Adrenal gland (tissue), 5 donors: Measurements from ENCODE around the gene MSRB2.

Experiments
- CTCF ChIP-seq, 6 experiments: fragments of 450-650 bp in 4 of 6; fragments of 200-600 bp in 2 of 6; sonication (generic) in 1 of 6; IDR thresholded peaks; 1 replicate in 5 of 6; 2 replicates in 1 of 6; pipeline versions ENCODE4 v1.5.1 to v1.8.0; 2016 to 2021; ENCODE audit warnings: antibody characterized with exemption in 6 of 6, mild to moderate bottlenecking in 2 of 6, moderate library complexity in 1 of 6
- POLR2A ChIP-seq, 2 donors: fragments of 450-650 bp; IDR thresholded peaks; one replicate each; pipeline ENCODE4 v1.6.1; 2017; ENCODE audit warnings: antibody characterized with exemption in 2 of 2, mild to moderate bottlenecking in 2 of 2, moderate library complexity in 1 of 2
- donor health status: DM: no; HTN: no; CAD: no.

DNA sequence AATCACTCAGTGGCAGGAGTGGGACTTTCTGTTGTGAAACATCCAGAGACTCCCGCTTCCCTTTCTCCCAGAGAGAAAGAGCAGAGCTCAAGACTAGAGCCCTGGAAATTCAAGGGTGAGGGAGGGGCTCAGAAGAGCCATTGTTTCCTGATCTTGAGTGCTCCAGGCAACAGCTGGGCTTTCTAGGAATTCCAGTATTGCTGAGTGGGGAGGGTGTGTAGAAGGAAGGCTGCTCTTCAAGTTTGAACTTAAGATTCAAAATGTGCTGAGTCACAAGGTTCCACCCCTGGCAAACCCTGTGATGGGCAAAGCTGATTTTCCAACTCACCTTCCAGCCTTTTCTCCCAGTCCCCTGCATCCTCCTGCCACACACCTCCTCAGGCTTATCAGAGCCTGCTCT is 42.3 kb upstream of the MSRB2 start:
- TF ChIP-seq CTCF (IDR thresholded peaks at IDR 0.05) (no peak), POLR2A (IDR thresholded peaks at IDR 0.05) (no peak)
